HG02623 (cell line): Measurements from ENCODE around the gene RNF13.
"Not testable (repeated sequence)": the region's sequence is repeated elsewhere in the genome, so short reads cannot be mapped to it uniquely, and the experiment has no call there.

Experiments
- ATAC-seq: cut with Tn5 transposase; IDR thresholded peaks from one replicate; pipeline ENCODE4 v1.9.1; 2021; ENCODE audit warnings: moderate library complexity; ENCODE audit not compliant: unreplicated experiment

Gene RNF13

DNA sequence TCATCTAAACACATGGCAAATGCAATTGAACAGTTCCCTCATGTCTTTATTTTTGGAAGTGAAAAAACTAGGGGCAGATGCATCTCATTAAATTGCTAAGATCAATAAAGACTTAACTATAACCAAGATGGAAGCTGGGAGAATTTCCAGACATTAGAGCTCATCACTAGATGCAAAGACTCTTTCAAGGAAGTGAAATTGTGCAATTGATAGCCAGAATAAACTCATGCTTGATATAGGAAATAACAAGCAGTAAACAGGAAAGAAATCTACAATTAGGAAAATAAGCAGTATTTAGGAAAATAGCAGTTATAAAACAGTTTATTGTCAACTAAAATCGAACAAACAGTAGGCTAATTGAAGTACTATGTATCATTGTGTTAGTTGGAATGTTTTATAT is 11.8 kb upstream of the RNF13 start:
- ATAC-seq, result no peak

DNA sequence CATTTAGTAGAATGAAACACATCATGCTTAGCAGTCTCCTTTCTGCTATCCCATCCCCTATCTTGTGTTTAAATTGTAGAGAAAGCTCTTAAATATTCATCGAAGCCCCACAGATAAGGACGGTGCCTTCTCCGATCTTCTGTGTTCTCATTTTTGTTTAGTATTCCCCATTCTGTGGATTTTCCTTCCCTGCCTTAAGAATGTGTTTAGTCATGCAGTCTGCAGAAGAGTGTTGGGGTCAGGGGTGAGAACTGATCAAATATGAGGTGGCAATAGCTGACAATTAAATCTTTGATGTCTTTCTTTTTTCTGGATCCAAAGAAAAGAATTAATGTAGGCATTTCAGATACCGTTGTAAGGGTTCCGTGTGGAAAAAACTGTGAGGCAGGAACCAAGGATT is 11.4 kb upstream of the RNF13 start:
- ATAC-seq, result no peak

DNA sequence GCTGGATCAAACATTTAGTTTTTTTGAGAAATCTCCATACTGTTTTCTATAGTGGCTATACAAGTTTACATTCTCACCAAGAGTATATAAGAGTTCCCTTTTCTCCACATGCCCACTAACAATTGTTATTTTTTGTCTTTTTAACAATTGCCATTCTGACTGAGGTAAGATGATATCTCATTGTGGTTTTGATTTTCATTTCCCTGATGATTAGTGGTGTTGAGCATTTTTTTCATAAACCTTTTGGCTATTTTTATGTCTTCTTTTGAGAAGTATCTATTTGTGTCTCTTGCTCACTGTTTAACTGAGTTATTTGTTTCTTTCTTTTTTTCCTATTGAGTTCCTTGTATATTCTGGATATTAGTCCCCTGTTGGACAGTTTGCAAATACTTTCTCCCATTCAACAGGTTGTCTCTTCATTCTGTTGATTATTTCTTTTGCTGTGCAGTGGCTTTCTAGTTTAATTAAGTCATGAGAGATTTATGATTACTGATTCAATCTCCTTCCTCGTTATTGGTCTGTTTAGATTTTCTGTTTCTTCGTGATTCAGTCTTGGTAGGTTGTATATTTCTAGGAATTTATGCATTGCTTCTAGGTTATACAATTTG is 6.7 kb upstream of the RNF13 start:
- no peak for ATAC-seq

DNA sequence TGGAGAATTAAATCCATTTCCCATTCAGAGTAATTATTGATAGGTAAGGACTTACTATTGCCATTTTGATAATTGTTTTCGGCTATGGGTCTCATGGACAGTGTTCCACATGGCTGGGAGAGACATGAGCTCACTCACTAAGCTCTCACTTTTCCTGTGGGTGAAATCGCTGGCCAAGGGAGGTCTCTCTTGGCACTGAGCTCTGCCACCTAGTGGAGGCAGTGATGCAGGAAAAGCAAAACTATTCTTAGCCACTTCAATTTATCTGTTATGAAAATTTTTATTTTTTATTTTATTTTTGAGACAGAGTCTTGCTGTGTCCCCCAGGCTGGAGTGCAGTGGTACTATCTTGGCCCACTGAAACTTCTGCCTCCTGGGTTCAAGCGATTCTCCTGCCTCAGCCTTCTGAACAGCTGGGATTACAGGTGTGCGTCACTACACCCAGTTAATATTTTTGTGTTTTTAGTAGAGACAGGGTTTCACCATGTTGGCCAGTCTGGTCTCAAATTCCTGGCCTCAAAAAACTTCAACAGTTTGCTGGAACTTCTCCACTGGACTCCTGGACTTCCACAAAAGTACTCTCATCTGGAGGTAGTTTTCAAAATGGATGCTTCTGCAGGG is 4.7 kb upstream of the RNF13 start:
- ATAC-seq, result no peak

DNA sequence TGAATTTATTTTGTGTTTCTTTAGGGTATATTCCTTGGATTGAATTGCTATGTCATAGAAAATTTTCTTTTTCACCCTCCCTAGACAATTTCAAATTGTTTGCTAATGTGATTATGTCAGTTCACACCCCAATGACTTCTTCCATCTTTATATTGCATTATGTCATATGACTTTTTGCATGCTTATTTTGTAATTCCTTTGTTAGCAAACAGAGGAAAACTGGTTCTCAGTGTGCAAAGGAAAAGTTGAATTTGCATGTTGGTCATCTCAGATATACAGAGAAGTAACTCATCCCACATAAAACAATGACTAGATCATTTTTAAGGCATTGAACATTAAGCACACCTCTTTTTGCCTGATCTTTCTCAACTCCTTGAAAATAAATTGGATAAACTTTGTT is 3.3 kb upstream of the RNF13 start:
- no peak for ATAC-seq

DNA sequence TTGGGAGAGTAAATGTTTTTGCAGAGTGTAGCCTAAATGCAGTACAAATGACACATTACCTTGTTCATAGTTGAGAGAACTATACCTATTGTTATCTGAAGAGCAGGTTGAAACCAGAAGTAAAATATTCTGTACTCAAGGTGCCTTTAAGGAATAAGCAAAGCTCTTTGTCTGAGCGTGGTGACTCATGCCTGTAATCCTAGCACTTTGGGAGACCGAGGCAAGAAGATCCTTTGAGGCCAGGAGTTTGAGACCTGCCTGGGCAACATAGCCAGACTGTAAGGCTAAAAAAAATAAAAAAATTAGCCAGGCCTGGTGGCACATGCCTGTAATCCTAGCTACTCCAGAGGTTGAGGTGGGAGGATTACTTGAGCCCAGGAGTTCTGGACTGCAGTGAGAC is 2.2 kb upstream of the RNF13 start:
- ATAC-seq, result no peak

DNA sequence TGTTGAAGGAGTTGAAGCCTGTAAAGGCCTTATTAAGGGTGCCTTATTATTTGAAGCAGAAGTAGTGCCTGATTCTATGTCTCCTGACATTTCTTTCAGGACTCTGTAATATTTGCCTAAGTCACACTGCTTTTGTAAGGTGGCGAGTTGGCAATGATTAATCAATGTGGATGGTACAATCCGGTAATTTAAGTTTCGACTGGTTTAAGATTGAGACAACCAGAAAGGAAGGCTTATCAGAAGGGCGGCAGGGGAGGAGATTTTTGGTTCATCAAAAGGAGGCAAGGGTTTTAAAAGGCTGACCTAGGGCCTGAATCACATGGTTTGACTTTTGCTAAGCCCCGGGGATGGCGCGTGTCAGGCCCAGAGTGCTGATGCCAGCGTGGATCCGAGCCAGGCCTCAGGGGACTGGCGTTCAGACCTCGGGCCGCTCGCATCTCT is 830 bp upstream of the RNF13 start:
- no peak for ATAC-seq

DNA sequence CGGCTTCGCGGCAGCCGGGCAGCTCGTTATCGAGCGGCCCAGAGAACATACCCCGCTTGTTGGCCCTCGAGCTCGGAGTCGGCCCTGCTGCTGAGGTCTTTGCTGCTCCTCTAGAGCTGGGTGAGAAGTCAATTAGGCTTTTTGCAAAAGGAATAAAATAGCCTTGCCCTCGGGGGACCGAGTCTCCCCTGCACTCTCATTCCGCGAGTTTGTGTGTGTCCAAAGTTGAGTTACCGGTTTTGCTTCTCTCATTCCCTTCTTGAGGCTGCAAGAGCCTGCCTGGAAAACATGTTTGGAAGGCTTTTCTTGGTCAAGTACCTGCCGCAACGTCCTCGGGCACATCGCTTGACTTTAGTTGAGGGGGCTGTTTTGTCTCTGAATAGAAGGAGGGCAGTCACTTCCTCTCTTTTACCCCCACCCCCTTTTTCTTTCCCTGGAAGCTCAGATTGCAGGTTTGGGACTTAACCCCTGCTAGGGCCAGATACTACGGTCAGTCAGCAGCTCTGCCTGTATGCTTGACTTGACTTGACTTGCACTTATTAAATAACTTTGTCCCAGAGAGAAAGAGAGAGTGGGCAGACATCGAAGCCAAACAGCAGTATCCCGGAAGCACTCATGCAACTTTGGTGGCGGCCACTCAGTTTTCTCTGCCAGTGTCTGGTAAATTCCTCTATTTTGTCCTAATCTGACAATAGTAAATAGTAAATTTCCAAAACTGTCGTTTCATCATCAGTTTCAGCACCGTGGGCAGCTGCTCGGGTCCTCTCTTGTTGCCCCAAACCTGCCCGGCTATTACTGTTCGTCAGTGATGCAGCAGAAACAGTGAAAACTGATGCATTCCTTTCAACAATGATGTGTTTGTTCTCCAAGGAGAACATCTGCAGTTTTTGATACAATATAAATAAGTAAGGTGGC is 609 bp downstream of the RNF13 start:
- peak; percentile 6 for ATAC-seq

DNA sequence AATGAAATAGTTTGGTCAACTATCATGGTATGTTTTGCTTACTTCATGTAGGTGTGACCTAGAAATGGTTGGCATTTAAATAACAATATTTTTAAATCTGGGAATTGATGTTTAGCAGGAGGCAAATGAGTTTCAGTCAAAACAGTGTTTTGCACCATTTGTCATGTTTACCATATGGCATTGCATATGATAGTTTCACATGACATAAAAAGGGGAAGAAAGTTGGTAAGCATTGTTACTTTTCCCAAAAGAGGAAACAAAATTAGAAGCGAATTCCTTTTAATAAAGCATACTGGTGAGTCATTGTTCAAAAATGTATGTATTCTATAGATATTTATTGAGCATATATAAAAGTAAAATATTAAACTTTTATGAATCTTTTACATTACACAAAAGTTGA is 2.3 kb downstream of the RNF13 start:
- ATAC-seq, result no peak

DNA sequence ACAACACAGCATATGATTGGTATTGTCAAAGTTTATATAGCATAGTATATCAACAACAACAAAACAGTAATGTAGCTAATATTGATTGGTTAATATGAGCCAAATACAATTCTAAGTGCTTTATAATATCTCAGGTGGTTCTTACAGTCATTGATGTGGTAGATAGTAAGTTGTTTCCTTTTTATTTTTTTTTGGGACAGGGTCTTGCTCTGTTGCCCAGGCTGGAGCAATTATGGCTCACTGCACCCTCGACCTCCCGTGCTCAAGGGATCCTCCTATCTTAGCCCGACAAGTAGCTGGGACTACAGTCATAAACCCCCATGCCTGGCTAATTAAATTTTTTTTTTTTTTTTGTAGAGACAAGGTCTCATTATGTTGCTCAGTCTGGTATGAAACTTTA is 2.7 kb downstream of the RNF13 start:
- ATAC-seq, result no peak

DNA sequence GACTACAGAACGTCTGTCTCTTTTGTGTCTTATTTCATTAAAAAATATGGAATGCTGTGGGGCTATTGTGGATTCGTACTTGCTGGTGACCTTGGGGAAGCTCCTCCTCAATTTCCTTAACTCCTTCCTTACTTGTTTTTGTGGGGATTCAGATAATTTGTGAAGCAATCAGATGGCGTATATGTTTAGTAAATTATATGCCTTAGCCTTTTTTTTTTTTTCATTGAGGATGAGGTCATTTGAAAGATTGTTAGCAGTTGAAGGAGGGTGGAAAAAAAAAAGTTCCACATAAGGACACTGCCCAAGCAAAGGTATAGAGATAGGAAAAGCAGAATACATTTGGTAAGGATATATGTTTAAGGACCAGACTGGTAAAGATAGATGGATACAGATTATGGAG is 3.3 kb downstream of the RNF13 start:
- no peak for ATAC-seq

DNA sequence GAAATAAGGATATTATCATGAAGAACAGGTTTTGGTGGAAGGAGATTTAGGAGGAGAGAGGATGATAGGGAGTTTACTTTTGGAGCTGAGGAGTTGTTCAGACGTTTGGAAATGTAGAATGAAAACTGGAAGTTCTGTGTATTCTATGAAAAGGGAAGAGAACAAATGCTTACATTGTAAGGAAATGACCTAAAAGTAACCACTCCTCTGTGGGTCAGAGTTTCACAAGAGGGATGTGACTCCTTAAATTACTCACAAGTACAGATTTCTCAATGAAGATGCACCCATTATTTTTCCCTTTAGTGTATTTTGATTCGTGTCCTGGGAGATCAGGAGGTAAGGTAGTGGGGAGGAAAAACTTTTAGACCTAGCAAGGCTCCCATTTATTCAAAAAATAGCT is 4.0 kb downstream of the RNF13 start:
- no peak for ATAC-seq

DNA sequence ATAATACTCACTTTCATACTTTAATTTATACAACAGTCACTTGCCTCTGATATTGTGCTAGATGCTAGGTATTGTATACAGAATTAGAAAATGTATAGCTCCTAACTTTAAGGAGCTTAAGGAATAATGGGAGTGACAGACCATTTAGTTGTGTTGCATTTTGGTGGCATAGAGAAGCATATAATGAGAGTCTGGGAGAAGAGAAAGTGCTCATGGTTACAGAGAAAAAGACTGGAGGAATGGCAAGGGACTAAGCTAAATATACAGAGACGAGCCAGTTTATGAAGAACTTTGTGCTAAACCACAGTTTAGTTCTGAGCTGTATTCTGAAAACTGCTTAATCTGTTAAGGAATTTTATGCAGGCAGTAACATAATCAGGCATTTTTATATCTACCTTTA is 6.4 kb downstream of the RNF13 start:
- ATAC-seq, result no peak

DNA sequence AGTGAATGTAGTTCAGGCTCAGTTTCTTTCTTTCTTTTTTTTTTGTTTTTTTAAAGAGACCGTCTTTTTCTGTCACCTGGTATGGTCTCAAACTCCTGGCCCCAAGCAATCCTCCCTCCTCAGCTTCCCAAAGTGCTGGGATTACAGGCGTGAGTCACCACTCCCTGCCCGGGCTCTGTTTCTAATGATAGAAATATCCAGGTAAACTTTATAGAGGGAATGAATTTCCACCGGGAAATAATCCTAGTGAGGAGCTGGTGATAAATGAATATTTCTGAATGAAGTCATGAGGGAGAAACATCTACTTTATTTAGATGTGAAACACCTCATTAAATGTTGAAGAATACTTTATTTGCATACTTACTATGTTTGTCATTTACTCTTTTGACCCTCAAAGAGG is 7.2 kb downstream of the RNF13 start:
- ATAC-seq, result no peak

DNA sequence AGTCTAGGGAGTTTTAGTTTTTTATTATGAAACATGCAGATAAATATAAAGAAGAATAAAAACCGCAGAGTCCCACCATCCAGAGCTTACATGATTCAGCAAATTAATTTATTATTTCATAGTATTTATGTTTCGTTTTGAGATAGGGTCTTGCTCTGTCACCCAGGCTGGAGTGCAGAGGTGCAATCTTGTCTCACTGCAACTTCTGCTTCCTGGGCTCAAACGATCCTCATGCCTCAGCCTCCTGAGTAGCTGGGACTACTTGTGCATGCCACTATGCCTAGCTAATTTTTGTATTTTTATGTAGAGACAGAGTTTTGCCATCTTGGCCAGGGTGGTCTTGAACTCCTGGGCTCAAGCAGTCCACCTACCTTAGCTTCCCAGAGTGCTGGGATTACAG is 13.6 kb downstream of the RNF13 start:
- ATAC-seq, result no peak

DNA sequence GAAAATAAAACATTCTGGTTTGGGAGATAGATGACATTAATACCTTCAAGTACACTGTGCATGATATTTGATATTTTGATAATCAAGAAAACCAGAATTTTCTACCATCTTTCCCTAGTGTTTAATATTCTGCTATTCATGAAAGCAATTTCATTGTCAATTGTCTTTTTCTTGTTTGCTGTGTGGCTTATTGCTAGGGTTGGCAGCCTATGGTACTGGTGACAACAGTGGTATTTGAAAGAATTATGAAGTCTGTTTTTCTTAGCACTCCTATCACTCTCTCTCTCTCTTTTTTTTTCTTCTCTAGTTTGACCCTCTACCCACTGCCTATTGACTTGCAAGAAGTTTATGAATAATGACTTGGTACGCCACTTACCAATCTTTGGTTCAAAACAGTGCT is 15.4 kb downstream of the RNF13 start:
- no peak for ATAC-seq

DNA sequence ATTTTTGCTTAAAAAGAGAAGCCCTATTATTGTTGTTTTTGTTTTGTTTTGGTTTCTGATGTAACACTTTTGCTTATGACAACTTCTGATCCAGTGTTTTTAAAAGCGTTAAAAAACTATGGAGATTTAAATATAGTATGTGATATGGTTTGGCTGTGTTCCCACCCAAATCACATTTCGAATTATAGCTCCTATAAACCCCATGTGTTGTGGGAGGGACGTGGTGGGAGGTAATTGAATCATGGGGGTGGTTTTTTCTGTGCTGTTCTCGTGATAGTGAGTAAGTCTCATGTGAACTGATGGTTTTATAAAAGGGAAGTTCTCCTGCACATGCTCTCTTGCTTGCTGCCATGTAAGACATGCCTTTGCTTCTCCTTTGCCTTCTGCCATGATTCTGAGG is 16.6 kb downstream of the RNF13 start:
- ATAC-seq, result not testable (repeated sequence)

DNA sequence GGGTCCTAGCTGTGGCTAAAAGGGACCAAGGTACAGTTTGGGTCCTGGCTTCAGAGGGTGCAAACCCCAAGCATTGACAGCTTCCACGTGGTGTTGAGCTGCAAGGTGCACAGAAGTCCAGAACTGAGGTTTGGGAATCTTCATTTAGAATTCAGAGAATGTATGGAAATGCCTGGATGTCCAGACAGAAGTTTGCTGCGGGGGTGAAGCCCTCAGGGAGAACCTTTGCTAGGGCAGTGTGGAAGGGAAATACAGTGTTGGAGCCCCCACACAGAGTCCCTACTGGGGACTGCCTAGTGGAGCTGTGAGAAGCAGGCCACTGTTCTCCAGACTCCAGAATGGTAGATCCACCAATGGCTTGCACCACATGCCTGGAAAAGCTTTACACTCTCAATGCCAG is 17.9 kb downstream of the RNF13 start:
- ATAC-seq, result no peak

DNA sequence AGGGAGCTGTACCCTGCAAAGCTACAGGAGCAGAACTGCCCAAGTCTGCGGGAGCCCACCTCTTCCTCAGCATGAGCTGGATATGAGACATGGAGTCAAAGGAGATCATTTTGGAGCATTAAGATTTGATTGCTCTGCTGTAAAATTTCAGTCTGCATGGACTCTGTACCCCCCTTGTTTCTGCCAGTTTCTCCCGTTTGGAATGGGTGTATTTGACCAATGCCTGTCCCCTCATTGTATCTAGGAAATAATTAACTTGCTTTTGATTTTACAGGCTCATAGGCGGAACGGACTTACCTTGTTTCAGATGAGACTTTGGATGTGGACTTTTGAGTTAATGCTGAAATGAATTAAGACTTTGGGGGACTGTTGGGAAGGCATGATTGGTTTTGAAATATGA is 18.3 kb downstream of the RNF13 start:
- ATAC-seq, result no peak

DNA sequence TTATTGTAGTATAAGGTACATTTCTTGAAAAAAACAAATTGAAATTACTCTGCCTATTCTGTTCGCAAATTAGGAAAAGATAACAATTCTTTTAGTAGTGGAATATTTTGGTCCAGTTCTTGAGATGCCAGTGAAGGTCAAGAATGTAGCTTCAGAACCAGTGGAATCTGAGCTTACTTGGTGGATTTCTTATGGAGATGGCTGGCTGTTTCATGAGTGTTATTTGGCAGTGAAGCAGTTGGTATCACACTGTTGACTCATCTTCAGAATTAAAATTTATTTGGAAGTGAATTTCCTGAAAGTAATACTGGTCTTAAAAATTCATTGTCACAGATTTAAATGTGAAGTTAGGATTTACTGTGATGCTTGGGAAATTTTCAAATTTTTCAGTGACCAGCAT is 19.1 kb downstream of the RNF13 start:
- ATAC-seq, result no peak

DNA sequence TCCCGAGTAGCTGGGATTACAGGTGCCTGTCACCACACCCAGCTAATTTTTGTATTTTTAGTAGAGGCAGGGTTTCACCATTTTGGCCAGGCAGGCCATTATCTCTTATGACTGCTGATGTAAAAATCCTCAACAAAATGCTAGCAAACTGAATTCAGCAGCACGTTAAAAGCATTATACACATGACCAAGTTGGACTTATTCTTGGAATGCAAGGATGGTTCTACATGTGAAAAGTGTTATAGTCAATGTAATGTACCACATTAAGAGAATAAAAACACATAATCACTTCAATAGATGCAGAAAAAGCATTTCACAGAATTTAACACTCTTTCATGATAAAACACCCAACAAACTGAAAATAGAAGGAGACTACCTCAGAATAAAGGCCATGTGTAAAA is 20.2 kb downstream of the RNF13 start:
- ATAC-seq, result no peak

DNA sequence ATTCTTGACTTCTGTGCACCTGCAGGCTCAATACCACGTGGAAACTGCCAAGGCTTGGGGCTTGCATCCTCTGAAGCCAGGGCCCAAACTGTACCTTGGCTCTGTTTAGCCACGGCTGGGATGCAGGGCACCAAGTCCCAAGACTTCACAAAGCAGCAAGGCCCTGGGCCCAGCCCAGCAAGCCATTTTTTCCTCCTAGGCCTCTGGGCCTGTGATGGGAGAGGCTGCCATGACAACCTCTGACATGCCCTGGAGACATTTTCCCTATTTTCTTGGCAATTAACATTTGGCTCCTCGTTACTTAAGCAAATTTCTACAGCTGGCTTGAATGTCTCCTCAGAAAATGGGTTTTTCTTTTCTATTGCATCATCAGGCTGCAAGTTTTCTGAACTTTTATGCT is 25.5 kb downstream of the RNF13 start:
- not testable (repeated sequence) for ATAC-seq
